ENCODE measurements around the gene TMEM187.

Gene TMEM187

DNA sequence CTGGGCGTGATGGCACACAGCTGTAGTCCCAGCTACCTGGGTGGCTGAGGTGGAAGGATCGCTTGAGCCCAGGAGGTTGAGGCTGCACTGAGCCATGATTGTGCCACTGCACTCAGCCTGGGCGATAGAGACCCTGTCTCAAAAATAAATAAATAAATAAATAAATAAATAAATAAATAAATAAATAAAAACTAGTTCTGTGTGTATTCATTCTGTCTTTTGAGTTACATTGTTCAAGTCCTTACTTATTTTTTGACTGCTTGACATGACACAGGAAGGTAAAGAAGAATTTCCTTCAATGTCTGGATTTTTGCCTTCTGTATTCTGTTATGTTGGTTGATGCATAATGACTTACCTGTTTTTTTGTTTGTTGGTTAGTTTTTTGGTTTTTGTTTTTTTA is 35.5 kb upstream of the TMEM187 start:
- intact Hi-C loops (cut with DNase I; ENCODE audit: low total_unique reads): no loop called here

DNA sequence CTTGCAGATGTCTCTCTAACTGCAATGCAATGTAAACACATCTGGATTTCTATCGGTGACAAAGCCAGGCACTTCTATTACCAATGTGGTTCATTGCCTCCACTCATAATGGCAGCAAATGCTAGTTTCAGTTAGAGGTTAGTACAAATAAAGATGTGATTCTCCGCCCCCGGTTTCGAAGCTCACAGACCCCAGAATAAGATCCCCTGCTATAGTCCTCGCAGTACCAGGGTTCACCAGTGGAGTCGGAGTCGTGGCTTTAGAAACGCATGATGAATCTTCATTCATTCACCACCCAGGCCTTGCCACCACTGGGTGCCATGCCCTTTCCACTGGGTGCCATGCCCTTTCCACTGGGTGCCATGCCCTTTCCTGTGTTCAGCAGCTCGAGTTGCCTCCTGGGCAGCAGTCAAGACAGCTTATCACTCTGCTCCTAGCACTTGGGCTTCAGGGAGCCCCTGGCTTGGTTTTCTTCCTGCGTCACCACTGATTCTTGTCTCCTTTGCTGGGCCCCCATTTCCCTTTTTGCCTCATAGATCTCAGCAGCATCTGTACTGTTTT is 34.2 kb upstream of the TMEM187 start:
- H3K4me1 ChIP-seq: peaks cover 0 to 16% (median 10%) of the 10 kb centered on the region in 4 donors
- no peaks in the 10 kb centered on the region for H3K27me3 ChIP-seq
- intact Hi-C loops (cut with DNase I; ENCODE audit: low total_unique reads): no loop called here
- peaks cover 0 to under 1% (median 0%) of the 10 kb centered on the region in 3 donors for H3K36me3 ChIP-seq
- no peak overlapping the region for H3K27ac ChIP-seq
- DNase-seq: no peak
- H3K9me3 ChIP-seq: no peaks in the 10 kb centered on the region
- TF ChIP-seq, protein P1, sequence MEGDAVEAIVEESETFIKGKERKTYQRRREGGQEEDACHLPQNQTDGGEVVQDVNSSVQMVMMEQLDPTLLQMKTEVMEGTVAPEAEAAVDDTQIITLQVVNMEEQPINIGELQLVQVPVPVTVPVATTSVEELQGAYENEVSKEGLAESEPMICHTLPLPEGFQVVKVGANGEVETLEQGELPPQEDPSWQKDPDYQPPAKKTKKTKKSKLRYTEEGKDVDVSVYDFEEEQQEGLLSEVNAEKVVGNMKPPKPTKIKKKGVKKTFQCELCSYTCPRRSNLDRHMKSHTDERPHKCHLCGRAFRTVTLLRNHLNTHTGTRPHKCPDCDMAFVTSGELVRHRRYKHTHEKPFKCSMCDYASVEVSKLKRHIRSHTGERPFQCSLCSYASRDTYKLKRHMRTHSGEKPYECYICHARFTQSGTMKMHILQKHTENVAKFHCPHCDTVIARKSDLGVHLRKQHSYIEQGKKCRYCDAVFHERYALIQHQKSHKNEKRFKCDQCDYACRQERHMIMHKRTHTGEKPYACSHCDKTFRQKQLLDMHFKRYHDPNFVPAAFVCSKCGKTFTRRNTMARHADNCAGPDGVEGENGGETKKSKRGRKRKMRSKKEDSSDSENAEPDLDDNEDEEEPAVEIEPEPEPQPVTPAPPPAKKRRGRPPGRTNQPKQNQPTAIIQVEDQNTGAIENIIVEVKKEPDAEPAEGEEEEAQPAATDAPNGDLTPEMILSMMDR (IDR thresholded peaks at IDR 0.05): no peak
- H3K4me3 ChIP-seq: no peak overlapping the region

More for the DNA sequence above, 35.5 kb upstream of the TMEM187 start:
- H3K27me3 ChIP-seq: no peaks in the 10 kb centered on the region
- no peak overlapping the region for H3K4me3 ChIP-seq
- peaks cover 0 to 13% (median 3%) of the 10 kb centered on the region in 3 donors for H3K36me3 ChIP-seq
- TF ChIP-seq, protein P1 (IDR thresholded peaks at IDR 0.05): no peak
- peaks cover 0 to 21% (median 12%) of the 10 kb centered on the region in 4 donors for H3K4me1 ChIP-seq
- no peaks in the 10 kb centered on the region for H3K9me3 ChIP-seq
- H3K27ac ChIP-seq: no peak overlapping the region
- DNase-seq: no peak

DNA sequence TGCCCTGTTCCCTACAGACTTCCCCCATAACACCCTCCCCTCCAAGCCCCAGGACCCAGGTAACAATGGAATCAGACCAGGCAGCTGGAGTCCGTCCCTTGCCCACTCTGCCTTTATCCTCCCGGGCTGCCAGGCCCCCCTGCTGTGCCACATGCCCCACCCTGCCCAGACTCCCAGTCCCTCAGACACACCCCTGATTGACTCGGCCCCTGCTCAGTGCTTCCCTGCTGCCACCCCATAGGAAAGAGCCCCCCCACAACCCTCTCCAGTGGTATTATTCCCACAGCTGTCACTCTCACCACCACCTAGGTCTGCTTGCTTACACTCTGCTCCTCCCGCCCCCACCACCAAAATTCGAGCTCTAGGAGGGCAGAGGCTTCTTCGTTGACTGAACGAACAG is 33.0 kb upstream of the TMEM187 start:
- TF ChIP-seq, protein P1 (IDR thresholded peaks at IDR 0.05): no peak
- H3K27ac ChIP-seq: no peak overlapping the region
- DNase-seq: no peak
- H3K9me3 ChIP-seq: no peaks in the 10 kb centered on the region
- intact Hi-C loops (cut with DNase I; ENCODE audit: low total_unique reads): no loop called here
- H3K27me3 ChIP-seq: no peaks in the 10 kb centered on the region
- H3K4me1 ChIP-seq: peaks cover 0 to 11% (median 3%) of the 10 kb centered on the region in 4 donors
- H3K4me3 ChIP-seq: no peak overlapping the region
- H3K36me3 ChIP-seq: no peaks in the 10 kb centered on the region

DNA sequence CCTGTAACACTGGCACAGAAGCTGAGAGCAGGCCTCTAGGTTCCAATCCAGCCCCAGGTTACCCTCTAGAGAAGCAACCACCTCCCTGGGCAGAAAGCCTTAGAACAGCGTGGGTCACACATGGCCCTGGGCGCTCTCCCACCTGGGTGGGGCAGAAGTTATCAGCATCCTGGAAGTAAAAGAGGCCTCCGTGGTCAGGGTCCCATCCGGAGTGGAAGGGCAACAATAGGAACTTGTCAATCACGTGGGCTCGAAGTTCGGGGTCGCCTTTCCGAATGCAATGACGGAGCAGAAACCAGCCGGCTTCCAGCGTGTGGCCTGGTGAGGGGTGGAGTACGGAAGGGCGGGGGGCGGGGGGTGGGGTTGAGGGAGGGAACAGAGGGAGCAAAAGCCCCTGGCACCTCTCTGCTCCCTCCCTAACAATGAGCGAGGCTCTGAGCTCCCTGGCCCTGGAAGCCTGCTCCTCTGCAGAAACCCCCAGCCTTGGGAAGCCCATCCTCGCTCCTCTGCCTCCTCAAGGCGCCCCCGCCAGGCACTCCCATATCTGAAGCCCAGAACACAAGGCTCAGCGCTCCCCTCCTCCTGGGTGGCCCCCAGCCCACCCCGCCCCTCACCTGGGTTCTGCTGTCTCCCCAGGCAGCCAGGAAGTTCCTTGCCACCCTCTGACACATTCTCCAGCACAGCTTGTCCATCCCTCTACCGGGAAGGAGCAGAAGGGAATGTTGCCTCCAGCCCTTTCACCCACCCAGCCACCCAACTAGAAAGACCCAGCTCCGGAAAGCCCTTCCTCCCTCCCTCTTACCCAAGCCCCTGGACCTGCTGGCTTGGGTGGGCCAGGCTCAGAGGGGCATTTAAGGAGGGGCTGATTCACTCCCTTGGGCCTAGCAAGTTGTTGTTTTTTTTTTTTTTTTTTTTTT is 31.0 kb upstream of the TMEM187 start:
- Histone ChIP-seq H3K27me3 (no peaks in the 10 kb centered on the region), H3K36me3 (no peaks in the 10 kb centered on the region), H3K4me3 (no peak overlapping the region), H3K4me1 (peaks cover 0 to 7% (median 0%) of the 10 kb centered on the region in 4 donors), H3K9me3 (no peaks in the 10 kb centered on the region), H3K27ac (no peak overlapping the region)
- TF ChIP-seq, protein P1 (IDR thresholded peaks at IDR 0.05): no peak
- DNase-seq: no peak
- intact Hi-C loops (cut with DNase I; ENCODE audit: low total_unique reads): no loop called here

DNA sequence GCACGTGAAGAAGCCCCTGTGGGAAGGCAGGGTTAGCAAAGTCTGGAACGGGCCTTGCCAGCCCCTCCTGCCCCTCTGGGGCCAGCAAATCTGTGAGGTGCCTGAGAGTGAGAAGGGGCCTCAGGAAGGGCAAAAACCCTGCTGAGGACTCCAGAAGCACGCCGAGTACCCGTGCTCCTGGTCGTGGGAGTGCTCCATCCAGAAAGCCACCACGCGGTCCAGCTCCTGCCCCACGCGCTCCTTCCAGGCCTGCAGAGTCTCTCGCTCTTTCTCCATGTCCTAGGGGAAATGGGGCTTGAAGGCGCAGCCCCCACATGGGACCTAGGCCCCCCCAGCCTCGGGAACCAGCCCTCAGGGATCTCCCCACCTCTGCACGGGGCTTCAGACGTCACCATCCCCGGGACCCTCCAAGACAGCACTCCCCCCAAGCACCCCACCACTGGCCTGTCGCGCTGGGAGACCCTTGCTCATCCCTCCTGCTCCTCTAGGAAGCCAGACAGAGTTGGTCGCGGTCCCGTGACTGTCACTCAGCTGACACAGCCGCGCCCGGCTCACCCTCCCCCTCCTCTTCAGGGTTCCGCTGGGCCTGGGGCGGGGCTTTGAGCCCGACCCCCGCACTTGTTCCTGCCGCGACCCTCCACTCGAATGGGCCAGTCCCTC is 28.3 kb upstream of the TMEM187 start, which contains the start of gene RENBP:
Gene RENBP, minus strand, starts transcription at position 504 of the 660 bp plus-strand sequence. Its CDS starts 33 bp downstream, at position 471.
- DNase-seq: peak; percentile 68 to 81
- TF ChIP-seq, protein P1 (IDR thresholded peaks at IDR 0.05): no peak
- Histone ChIP-seq H3K36me3 (peaks cover 0 to 10% (median 9%) of the 10 kb centered on the region in 3 donors), H3K4me1 (peaks cover 0 to 7% (median 2%) of the 10 kb centered on the region in 4 donors), H3K27me3 (no peaks in the 10 kb centered on the region), H3K9me3 (no peaks in the 10 kb centered on the region), H3K4me3 (peak within 1 kb of the TSS; percentile 52 to 54), H3K27ac (peak within 1 kb of the TSS; percentile 61 to 77)
- intact Hi-C loops (cut with DNase I; ENCODE audit: low total_unique reads): no loop called here

All from tibial artery (tissue), 4 donors.